ENCODE results near the gene SELPLG. TPM values are rescaled to one million over a fixed set of nuclear protein-coding genes. Genes with fewer than 3 reads are reported as not detected.

The SELPLG gene
- total and polyA plus RNA-seq, 2 experiments from 2014 or later, result 4.4 to 6.7 TPM

DNA sequence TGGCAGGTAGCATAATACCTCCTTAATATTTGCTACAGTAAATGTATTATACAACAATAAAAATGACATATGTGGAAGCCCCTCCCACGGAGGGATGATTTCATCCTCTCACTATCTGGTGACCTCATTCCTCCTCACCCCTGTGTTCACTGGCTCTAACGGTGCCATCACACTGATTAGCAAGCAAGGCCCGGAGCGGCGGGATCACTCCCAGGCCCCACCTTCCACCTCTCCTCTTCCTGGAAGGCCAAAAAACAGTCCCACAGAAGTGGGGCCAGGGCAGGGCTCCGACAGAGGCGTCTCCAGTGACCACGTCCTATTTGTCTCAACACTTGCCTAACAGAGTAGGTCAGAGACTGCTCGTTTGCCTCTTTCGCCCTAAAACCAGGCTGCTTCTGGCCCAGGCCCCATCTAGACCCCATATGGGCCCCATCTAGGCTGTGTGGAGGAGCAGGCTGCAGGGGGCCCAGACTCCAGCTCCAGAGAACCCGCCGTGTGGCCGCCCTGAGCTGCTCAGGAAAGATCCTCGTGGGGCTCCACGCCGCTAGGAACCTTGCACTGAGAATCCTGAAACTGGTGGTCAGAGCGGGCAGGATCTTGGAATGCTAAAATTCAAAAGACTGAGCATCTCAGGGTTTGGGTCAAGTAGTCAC lies 3.7 kb downstream of the SELPLG start:
- H3K4me1 ChIP-seq (ENCODE audit: insufficient read depth), result peaks cover 36% of the 10 kb centered on the region
- no peaks in the 10 kb centered on the region for H4K20me1 ChIP-seq (ENCODE audit: insufficient read depth)
- DNase-seq, result peak; percentile 96
- peak overlapping the region; percentile 87 for H3K27ac ChIP-seq
- no peaks in the 10 kb centered on the region for H3K27me3 ChIP-seq (replicated peaks; ENCODE audit: insufficient read depth)
- H3F3A ChIP-seq (ENCODE audit: insufficient read depth), result peaks cover 47% of the 10 kb centered on the region
- no peak for TF ChIP-seq EZH2 (IDR thresholded peaks at IDR 0.05; ENCODE audit: insufficient read depth, poor library complexity, severe bottlenecking)
- no peak for TF ChIP-seq EZH2phosphoT487 (IDR thresholded peaks at IDR 0.05; ENCODE audit: insufficient read depth, low read depth)
- 36 to 40% methylated on average over 17 of the region's 17 CpGs for WGBS, 2 experiments (ENCODE audit: low coverage in 1 of 2, low lambda C conversion rate in 2 of 2, missing lambda C conversion rate in 2 of 2)
- H3K9me3 ChIP-seq (ENCODE audit: low read depth), result no peaks in the 10 kb centered on the region
- no peaks in the 10 kb centered on the region for H3K36me3 ChIP-seq (ENCODE audit: low read depth)
- no peaks in the 10 kb centered on the region for H3K9me2 ChIP-seq (ENCODE audit: insufficient read depth)
- no peaks in the 10 kb centered on the region for H3K79me2 ChIP-seq (ENCODE audit: insufficient read depth)
- no peak overlapping the region for H3K4me3 ChIP-seq
- peak overlapping the region; percentile 69 for H3K9ac ChIP-seq
- in situ Hi-C loops (cut with MboI), result no loop called here
- 0 out of 2 replicates have a peak overlapping the region, but pooled peaks have one; percentile 2 for H2AFZ ChIP-seq
- peak overlapping the region; percentile 47 for H3K4me2 ChIP-seq (ENCODE audit: unreplicated experiment)

DNA sequence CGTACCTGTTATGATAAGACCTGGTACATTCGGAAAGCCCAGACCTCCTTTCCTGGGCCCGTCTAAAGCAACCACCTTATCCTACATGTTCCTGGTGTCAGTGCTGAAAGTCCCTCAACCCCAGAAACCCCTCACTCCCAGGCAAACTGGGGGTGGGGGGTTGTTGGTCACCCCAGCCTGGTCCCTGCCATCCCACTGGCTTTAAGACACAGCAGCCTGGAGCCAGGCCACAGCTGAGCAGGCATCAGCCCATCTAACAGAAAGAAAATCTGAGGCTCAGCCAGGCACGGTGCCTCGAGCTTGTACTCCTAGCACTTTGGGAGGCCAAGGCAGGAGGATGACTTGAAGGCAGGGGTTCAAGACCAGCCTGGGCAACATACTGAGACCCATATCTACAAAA lies 4.5 kb downstream of the SELPLG start:
- Histone ChIP-seq H3K27ac (peak overlapping the region; percentile 87), H3K4me3 (no peak overlapping the region), H3K9me2 (ENCODE audit: insufficient read depth) (no peaks in the 10 kb centered on the region), H2AFZ (no peak overlapping the region), H3K9ac (peak overlapping the region; percentile 69), H4K20me1 (ENCODE audit: insufficient read depth) (no peaks in the 10 kb centered on the region), H3K27me3 (replicated peaks; ENCODE audit: insufficient read depth) (no peaks in the 10 kb centered on the region), H3K36me3 (ENCODE audit: low read depth) (no peaks in the 10 kb centered on the region), H3F3A (ENCODE audit: insufficient read depth) (peaks cover 47% of the 10 kb centered on the region), H3K4me1 (ENCODE audit: insufficient read depth) (peaks cover 36% of the 10 kb centered on the region), H3K9me3 (ENCODE audit: low read depth) (no peaks in the 10 kb centered on the region), H3K4me2 (ENCODE audit: unreplicated experiment) (peak overlapping the region; percentile 46), H3K79me2 (ENCODE audit: insufficient read depth) (no peaks in the 10 kb centered on the region)
- TF ChIP-seq EZH2phosphoT487 (IDR thresholded peaks at IDR 0.05; ENCODE audit: insufficient read depth, low read depth), result no peak
- TF ChIP-seq EZH2 (IDR thresholded peaks at IDR 0.05; ENCODE audit: insufficient read depth, poor library complexity, severe bottlenecking), result no peak
- no peak for DNase-seq
- 83 to 86% methylated on average over 5 of the region's 5 CpGs for WGBS, 2 experiments (ENCODE audit: low coverage in 1 of 2, low lambda C conversion rate in 2 of 2, missing lambda C conversion rate in 2 of 2)
- in situ Hi-C loops (cut with MboI), result no loop called here

DNA sequence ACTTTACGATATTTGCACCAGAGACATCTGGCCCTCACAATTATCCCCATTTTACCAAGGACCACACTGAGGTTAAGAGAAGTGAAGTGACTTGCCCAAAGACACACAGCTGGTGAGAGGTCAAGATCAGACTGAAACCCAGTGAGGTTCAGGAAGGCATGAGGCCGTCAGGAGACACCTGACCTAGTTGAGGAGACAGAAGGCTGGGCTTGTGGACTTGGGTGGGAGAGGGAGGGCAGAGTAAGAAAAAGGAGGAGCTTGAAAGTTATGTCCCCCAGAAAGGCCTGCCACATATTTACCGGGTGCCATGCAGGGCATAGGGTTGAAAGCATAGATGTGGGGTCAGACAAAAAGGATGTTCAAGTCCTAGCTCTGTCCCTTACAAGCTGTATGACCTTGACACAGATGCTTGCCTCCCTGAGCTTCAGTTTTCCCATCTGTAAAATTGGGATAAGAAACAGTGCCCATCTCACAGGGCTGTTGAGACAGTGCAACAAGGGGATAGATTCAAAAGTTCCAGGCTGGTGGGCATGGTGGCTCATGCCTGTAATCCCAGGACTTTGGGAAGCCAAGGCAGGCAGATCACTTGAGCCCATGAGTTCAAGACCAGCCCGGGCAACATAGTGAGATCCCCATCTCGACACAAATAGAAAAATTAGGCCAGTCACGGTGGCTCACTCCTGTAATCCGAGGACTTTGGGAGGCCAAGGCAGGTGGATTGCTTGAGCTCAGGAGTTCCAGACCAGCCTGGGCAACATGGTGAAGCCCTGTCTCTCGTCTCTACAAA lies 6.4 kb downstream of the SELPLG start:
- in situ Hi-C loops (cut with MboI), result no loop called here
- Histone ChIP-seq H4K20me1 (ENCODE audit: insufficient read depth) (no peaks in the 10 kb centered on the region), H3K36me3 (ENCODE audit: low read depth) (no peaks in the 10 kb centered on the region), H3F3A (ENCODE audit: insufficient read depth) (peaks cover 31% of the 10 kb centered on the region), H3K27ac (no peak overlapping the region), H3K27me3 (replicated peaks; ENCODE audit: insufficient read depth) (no peaks in the 10 kb centered on the region), H3K4me1 (ENCODE audit: insufficient read depth) (peaks cover 36% of the 10 kb centered on the region), H3K9ac (no peak overlapping the region), H3K79me2 (ENCODE audit: insufficient read depth) (no peaks in the 10 kb centered on the region), H3K9me3 (ENCODE audit: low read depth) (no peaks in the 10 kb centered on the region), H2AFZ (no peak overlapping the region), H3K9me2 (ENCODE audit: insufficient read depth) (no peaks in the 10 kb centered on the region), H3K4me2 (ENCODE audit: unreplicated experiment) (no peak overlapping the region), H3K4me3 (no peak overlapping the region)
- TF ChIP-seq EZH2 (IDR thresholded peaks at IDR 0.05; ENCODE audit: insufficient read depth, poor library complexity, severe bottlenecking) (no peak), EZH2phosphoT487 (IDR thresholded peaks at IDR 0.05; ENCODE audit: insufficient read depth, low read depth) (no peak)
- no peak for DNase-seq
- 92% methylated on average over 8 of the region's 8 CpGs for WGBS, 2 experiments (ENCODE audit: low coverage in 1 of 2, low lambda C conversion rate in 2 of 2, missing lambda C conversion rate in 2 of 2)

DNA sequence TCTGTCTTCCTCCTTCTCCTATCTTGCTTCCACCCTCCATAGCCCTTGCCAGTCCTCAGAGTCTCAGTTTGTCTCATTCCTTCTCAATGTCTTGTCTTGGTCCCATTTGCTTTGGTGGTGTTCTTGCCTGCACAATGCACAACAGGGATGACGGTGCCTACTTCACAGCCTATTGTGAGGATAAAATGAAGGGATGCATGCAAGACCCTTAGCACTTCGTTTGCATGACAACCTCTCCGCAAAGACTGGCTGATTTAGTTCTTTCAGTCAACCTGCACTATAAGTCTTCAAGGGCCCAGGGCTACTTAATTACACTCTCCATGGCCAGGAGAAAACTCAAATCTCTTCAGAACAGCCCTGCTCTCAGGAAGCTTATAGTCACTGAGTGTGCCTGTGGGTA lies 8.5 kb downstream of the SELPLG start:
- Histone ChIP-seq H3K4me1 (ENCODE audit: insufficient read depth) (peaks cover 24% of the 10 kb centered on the region), H3K4me3 (no peak overlapping the region), H2AFZ (no peak overlapping the region), H3K4me2 (ENCODE audit: unreplicated experiment) (no peak overlapping the region), H3K9ac (no peak overlapping the region), H3K9me2 (ENCODE audit: insufficient read depth) (no peaks in the 10 kb centered on the region), H4K20me1 (ENCODE audit: insufficient read depth) (no peaks in the 10 kb centered on the region), H3F3A (ENCODE audit: insufficient read depth) (peaks cover 14% of the 10 kb centered on the region), H3K36me3 (ENCODE audit: low read depth) (no peaks in the 10 kb centered on the region), H3K27me3 (replicated peaks; ENCODE audit: insufficient read depth) (no peaks in the 10 kb centered on the region), H3K27ac (no peak overlapping the region), H3K79me2 (ENCODE audit: insufficient read depth) (no peaks in the 10 kb centered on the region), H3K9me3 (ENCODE audit: low read depth) (no peaks in the 10 kb centered on the region)
- in situ Hi-C loops (cut with MboI), result no loop called here
- 82 to 91% methylated on average over 3 of the region's 3 CpGs for WGBS, 2 experiments (ENCODE audit: low coverage in 1 of 2, low lambda C conversion rate in 2 of 2, missing lambda C conversion rate in 2 of 2)
- no peak for TF ChIP-seq EZH2phosphoT487 (IDR thresholded peaks at IDR 0.05; ENCODE audit: insufficient read depth, low read depth)
- TF ChIP-seq EZH2 (IDR thresholded peaks at IDR 0.05; ENCODE audit: insufficient read depth, poor library complexity, severe bottlenecking), result no peak
- DNase-seq, result no peak

All from GM23248 (cell line).